GM12878 (cell line): ENCODE measurements around the gene ERC1.

Experiments
- CHD4 ChIP-seq: fragments of 200-600 bp; sonication (generic); IDR thresholded peaks from 2 replicates; pipeline ENCODE4 v1.6.1; 2016; ENCODE audit warnings: mild to moderate bottlenecking
- CTCF ChIP-seq, 3 experiments: IDR thresholded peaks in 2 of 3; conservative IDR thresholded peaks in 1 of 3; 2 replicates each; pipeline ENCODE4 v1.5.1; 2011; ENCODE audit warnings: low read depth in 3 of 3, low read length in 3 of 3, mild to moderate bottlenecking in 3 of 3, control low read depth in 2 of 3, moderate library complexity in 2 of 3, inconsistent platforms in 1 of 3, mixed read lengths in 1 of 3; ENCODE audit not compliant: control insufficient read depth in 2 of 3, insufficient read depth in 1 of 3; ENCODE audit errors: extremely low read depth in 1 of 3
- EZH2 ChIP-seq: IDR thresholded peaks from 2 replicates; pipeline ENCODE4 v1.6.1; 2012; ENCODE audit warnings: low read depth, mild to moderate bottlenecking, control low read depth, inconsistent platforms, low read length, borderline replicate concordance; ENCODE audit not compliant: control insufficient read depth
- HSF1 ChIP-seq: fragments of 150-350 bp; IDR thresholded peaks from 2 replicates; pipeline ENCODE4 v1.6.1; 2014; ENCODE audit warnings: mild to moderate bottlenecking, low read depth, low read length
- JUND ChIP-seq: IDR thresholded peaks from 2 replicates; pipeline ENCODE4 v1.6.1; 2012; ENCODE audit warnings: low read depth, mild to moderate bottlenecking, low read length, improper control_type of control experiment, moderate library complexity
- KLF5 ChIP-seq: fragments of 450-650 bp; IDR thresholded peaks from 2 replicates; pipeline ENCODE4 v1.6.1; 2014; ENCODE audit warnings: mild to moderate bottlenecking; ENCODE audit not compliant: partially characterized antibody
- PAX8 ChIP-seq: fragments of 450-650 bp; IDR thresholded peaks from 2 replicates; pipeline ENCODE4 v1.6.1; 2017; ENCODE audit warnings: mild to moderate bottlenecking, moderate library complexity
- POLR2A ChIP-seq: IDR thresholded peaks from 2 replicates; pipeline ENCODE4 v1.6.1; 2011; ENCODE audit warnings: low read depth, mild to moderate bottlenecking, low read length
- POLR2AphosphoS5 ChIP-seq: IDR thresholded peaks from 2 replicates; pipeline ENCODE4 v1.6.1; 2011; ENCODE audit warnings: mild to moderate bottlenecking, low read length, inconsistent platforms
- PRDM15 ChIP-seq: fragments of 450-650 bp; formaldehyde crosslinking; IDR thresholded peaks from 2 replicates; pipeline ENCODE4 v1.4.0; 2020; ENCODE audit warnings: mild to moderate bottlenecking, moderate library complexity
- RCOR1 ChIP-seq: conservative IDR thresholded peaks from 2 replicates; pipeline ENCODE4 v1.6.1; 2012; ENCODE audit warnings: low read depth, low read length, improper control_type of control experiment
- TCF3 ChIP-seq: IDR thresholded peaks from 2 replicates; pipeline ENCODE4 v1.6.1; 2012; ENCODE audit warnings: low read depth, mild to moderate bottlenecking, low read length, borderline replicate concordance; ENCODE audit not compliant: insufficient read depth
- TF ChIP-seq, protein P1 (sequence below): IDR thresholded peaks from 2 replicates; pipeline ENCODE4 v1.6.1; 2011; ENCODE audit warnings: mild to moderate bottlenecking, low read depth, low read length, moderate library complexity; ENCODE audit not compliant: insufficient replicate concordance

GRCh38 chr12:989051-989450, 2.0 kb upstream of the ERC1 start:
- TF ChIP-seq HSF1: no peak
- TF ChIP-seq POLR2A: no peak
- TF ChIP-seq RCOR1: no peak
- no peak for TF ChIP-seq CTCF (IDR thresholded peaks at IDR 0.05 in 2 of 3, conservative IDR thresholded peaks at IDR 0.05 in 1 of 3; ENCODE audit: control insufficient read depth in 2 of 3, extremely low read depth in 1 of 3, insufficient read depth in 1 of 3, low read depth in 3 of 3, low read length in 3 of 3)
- no peak for TF ChIP-seq POLR2AphosphoS5
- TF ChIP-seq KLF5: no peak
- TF ChIP-seq TCF3: no peak
- no peak for TF ChIP-seq EZH2
- TF ChIP-seq PAX8: no peak
- TF ChIP-seq, protein P1, sequence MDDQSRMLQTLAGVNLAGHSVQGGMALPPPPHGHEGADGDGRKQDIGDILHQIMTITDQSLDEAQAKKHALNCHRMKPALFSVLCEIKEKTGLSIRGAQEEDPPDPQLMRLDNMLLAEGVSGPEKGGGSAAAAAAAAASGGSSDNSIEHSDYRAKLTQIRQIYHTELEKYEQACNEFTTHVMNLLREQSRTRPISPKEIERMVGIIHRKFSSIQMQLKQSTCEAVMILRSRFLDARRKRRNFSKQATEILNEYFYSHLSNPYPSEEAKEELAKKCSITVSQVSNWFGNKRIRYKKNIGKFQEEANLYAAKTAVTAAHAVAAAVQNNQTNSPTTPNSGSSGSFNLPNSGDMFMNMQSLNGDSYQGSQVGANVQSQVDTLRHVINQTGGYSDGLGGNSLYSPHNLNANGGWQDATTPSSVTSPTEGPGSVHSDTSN: no peak
- TF ChIP-seq CHD4: no peak
- TF ChIP-seq JUND: no peak
- no peak for TF ChIP-seq PRDM15 (CRISPR knock-in tag)
